Dermis microvascular lymphatic vessel endothelial cell (primary cell): Measurements from ENCODE around the gene TP73. TPM values are rescaled to one million over a fixed set of nuclear protein-coding genes. Genes with fewer than 3 reads are reported as not detected.
A peak's percentile ranks its signal among the peaks of the same experiment; 100 is the strongest.

Experiments
- DNase-seq, 2 donors: peaks; one replicate each; pipeline versions ENCODE4 v3.0.0 to v3.0.0-alpha.2; 2010; ENCODE audit warnings: low read depth in 2 of 2
- total RNA-seq: library from RNA; depleted of rRNA; stranded (reverse); fragments of >200 nt; gene quantifications from 2 replicates; pipeline ENCODE4 v1.2.1, GENCODE V29; 2014

The TP73 gene
- total RNA-seq, 1 donor from 2014 or later = not detected

- no peak for DNase-seq
Observed at GRCh38 chr1:3651026-3651929, 1.0 kb upstream of the TP73 start.

- no peak for DNase-seq
Observed at GRCh38 chr1:3652548-3653285, 401 bp downstream of the TP73 start.

DNA sequence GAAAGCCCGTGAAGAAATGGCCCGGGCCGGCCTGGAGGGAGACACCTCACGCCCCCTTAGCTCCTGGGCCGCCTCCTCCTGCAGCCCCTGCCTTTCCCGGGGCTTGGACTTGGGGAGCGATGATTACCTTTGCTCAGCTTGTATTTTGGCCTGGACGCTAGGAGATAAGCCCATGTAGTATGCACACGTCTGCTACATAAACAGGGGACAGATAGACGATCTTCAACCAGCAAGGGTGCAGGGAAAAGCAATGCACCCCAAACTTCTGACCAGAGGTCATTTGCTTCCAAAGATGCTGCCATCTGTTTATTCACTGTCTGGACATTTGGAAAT, 936 bp downstream of the TP73 start:
- no peak for DNase-seq

DNA sequence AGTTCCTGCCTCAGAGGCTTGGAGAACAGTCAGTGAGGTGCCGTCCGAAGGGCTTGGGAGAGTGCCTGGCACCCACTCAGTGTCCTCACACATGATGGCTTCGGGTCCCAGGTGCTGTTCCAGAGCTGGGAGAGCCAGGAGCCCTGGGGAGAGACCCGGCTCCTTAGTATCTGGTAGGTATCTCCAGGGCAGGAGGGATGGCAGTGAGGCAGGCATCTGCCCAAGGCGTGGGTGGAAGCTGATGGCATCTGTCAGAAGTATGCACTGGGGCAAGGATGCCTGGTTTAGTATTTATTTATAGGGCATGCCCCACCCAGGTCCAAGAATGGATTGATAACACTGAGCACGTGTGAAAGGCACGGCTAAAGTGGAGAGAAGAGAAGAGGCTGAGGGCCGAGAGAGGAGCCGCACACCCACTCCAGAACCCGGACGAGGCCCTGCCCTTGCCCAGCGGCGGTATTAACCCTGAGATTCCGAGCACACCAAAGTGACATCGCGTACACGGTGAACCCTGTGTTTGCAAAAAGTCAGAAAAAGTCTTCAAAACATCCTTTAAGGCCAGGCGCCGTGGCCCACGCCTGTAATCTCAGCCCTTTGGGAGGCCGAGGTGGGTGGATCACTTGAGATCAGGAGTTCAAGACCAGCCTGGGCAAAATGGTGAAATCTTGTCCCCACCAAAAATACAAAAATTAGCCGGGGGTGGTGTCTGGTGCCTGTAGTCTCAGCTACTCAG, 2.4 kb downstream of the TP73 start:
- DNase-seq = no peak

DNA sequence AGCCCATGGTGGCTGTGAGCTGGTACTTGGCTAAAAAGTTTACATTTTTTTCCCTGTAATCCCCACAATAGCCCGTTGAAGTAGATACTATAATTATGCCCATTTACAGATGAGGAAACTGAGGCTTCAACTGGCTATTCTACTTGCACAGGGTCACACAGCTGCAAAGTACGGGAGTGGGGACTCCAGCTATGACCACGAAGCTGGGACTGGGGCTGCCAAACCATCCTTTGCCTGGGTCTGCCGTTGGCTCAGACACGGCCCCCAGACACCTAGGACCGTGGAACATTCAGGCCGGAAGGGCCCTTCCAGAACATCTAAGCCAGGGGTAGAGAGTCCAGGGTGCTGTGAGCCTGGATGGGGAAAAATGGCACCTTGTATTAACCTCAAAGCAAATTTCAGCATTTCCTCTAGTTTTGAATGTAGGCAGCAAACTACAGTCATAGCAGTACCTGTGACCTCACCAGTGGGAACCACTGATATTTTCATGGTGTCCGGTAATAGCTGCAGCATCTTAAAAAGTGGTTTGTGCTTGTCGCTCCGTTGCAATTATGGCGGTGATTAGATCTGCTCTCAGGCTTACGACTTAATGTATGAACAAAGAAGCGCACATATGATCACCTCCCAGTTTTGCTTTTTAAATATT, 4.3 kb downstream of the TP73 start:
- DNase-seq = no peak

DNA sequence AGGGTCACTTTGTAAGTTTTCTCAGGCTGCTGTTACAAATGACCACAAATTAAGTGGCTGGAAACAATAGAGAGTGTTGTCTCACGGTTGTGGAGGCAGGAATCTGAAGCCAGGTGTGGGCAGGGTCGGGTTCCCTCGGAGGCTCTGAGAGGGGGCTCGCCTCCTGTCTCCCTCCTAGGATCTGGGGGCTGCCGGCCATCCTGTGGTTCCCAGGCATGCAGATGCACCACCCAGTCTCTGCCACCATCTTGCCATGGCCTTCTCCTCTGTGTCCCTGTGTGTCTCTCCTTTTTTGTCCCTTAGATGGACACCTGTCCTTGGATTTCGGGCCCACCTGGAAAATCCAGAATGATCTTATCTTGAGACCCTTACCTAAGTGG, 4.8 kb downstream of the TP73 start:
- DNase-seq = no peak

- no peak for DNase-seq
Observed at GRCh38 chr1:3657578-3658230, 5.4 kb downstream of the TP73 start.

- DNase-seq = no peak
Observed at GRCh38 chr1:3658231-3658615, 5.9 kb downstream of the TP73 start.

DNA sequence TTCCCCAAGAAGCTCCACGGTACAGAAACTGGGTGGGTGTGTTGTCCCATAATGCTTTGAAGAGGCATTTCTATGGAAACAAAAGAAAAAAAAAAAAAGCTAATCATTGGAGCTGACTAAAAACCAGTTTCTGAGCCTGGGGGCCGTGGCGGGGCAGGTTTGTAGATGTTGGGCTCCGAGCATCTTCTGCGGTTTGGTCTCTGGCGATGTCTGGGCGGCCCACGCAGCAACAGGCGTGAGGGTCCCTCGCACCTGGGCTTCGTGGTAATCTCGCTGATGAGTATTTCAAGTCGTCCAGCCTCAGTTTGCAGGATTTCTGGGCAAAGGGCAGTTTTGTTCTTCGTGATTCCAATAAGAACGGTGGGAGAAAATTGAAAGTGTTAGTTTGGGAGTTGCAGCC, 6.8 kb downstream of the TP73 start:
- no peak for DNase-seq

DNA sequence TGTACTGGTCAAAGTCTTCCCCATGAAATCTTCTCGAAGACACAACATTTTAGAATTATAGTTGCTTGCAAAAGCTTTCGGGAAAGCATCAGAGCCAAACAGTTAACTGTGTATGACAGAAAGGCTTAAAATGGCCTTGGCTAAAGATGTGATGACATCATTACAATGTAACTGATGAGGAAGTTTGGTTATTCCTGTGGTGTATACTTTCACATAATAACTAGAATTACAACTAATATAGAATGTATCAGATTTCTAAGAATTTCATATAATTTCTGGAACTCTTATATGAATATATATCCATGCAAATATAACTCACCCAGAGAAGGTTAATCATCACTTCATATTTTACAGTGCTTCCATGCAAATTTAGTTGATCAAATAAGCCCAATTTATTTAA, 8.4 kb downstream of the TP73 start:
- no peak for DNase-seq

DNA sequence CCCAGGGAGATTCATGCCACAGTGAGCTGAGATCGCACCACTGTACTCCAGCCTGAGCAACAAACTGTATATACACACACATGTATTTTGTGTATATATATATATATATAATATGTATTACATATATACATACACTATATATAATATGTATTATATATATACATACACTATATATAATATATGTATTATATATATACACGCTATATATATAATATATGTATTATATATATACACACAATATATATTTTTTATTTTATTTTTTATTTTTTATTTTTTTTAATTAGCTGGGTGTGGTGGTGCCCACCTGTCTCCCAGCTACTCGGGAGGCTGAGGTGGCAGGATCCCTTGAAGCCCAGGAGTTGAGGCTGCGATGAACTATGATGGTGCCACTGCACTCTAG, 9.3 kb downstream of the TP73 start:
- DNase-seq = no peak

DNA sequence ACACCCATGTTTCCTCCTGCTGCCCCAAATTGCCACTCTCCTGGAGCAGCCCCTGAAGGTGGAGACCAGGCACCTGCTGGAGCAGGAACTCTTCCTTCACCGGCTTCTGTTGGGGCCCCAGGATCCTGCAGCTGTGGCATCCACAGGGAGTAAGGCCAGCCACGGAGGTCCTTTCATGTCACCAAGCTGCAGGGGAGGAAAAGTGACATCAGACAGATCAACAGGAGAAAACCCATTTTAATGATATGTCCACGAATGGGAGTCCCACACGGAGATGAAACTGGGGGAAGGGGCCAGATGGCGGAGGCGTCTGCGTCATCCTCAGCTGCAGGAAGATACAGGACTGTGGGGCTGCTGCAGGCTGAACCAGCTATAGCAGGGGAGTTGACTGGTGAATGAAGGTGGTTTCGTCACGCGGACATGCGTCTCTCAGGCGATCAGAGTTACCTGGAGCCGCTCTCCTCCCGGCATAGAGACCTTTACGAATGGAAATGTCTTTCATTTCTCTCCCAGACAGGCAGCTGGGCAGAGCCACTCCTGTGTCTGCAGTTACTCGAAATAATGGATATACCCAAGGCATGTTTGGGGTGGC, 9.9 kb downstream of the TP73 start:
- no peak for DNase-seq

DNA sequence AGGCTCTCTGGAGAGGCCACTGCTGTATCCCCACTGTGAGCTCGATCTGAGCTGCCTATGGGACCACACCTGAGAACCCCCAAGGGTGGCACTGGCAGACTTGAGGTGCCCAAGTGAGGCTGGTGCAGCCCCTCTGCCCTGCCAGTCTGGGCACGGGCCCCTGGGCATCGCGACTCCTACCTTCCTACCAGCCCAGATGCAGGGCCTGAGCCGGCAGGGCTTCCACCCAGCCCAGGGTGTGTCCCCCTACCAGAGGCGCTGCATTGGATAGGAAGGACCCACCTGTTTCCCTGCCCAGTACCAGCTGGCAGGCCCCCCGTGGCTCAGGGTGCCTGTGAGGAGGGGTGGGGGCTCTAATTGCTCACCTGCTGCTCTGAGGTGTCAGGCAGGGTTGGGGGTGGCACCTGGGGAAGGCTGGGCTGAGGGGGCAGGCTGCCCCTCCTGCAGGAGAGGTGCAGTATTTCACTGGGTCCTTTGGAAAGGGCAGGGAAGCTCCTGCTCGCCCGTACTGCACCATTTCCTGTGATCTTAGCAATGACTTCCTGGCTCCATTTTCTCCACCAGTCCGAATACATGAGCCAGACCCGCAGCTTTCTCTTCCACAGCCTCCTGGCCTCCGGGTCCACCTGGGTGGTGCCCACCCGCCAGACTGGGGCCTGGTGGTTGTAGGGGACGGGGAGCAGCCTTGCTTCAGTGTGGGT, 11.8 kb downstream of the TP73 start:
- DNase-seq = no peak

GRCh38 chr1:3664700-3665375, 12.5 kb downstream of the TP73 start:
- no peak for DNase-seq

DNA sequence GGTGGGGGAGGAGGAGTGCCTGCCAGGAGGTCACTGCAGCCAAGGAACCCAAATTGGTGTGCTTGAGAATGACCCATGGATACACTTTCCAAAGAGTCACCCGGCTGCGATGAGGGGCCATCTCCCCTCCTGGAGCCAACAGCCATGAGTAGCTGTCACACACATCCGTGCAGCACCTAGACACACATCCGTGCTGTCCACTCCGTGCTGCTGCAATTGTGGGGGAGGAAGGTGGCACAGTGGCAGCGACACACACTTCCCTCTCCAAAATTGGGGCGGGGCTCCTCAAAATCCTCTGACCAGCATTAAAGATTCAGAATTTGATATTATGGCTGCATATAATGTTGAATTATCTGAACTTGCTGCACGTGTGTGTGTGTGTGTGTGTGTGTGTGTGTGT, 15.8 kb downstream of the TP73 start:
- no peak for DNase-seq

DNA sequence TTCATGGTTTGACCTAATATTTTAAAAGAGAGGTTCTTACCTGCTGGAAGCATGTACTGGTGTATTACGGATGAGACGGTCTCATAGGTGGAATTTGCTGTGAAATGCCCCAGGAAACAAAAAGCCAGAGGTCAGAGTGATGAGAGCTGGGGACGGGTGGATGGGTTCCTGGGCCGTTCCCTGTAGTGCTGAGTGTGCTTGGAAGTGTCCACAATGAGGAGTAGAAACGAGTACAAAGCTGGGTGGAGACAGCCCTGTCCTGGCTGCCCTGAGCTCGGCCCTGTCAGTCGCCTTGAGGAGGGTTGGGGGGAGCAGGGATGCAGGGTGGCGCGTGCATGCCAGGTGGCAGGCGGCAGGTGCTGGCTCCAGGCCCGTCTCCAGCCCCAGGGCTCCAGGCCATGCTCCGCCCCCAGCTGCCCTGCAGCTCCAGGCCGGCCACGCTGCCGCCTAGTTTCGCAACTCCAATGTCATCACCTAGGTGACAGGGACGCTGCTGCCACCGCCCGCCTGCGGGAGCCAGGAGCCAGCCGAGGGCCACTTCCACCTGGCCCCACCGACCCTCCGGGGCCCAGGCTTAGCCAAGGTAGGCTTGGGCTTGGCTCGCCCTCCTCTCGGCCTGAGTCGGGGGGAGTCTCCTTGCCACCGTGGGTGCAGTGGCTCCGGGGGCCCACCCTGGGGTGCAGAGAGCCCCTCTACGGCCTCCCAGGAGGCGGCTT, 16.4 kb downstream of the TP73 start:
- DNase-seq = peak; percentile 43 to 54

DNA sequence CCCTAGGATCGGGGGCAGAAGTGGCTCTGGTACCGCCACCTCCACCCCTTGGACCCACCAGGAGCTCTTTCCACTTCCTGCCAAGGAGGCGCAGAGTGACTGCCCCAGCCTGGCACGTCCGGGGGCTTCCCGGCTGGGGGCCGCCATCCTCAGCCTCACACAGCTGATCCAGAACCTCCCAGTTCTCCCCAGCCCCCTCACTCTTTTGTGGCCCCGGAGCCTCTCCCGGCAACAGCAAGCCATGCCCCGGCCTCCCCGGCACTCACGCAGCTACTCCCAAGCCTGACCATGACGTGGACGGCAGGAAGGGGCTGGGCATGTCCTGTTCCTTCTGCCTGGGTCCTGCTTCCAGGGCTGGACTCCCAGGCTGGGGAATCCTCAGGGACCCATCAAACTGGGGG, 17.1 kb downstream of the TP73 start:
- no peak for DNase-seq

- no peak for DNase-seq
Observed at GRCh38 chr1:3669971-3670431, 17.7 kb downstream of the TP73 start.

- DNase-seq = no peak
Observed at GRCh38 chr1:3670823-3671265, 18.5 kb downstream of the TP73 start.
